HL-60/S4 treated with retinoic acid at 250 ng/mL for 4 days and 3 days (cell line): ENCODE data around the gene ARHGEF28.

ENCODE experiments used
- in situ Hi-C: fragments of 300-500 bp; cut with MboI; formaldehyde crosslinking; loops from 2 replicates; pipeline ENCODE4 v1.7.0; 2022; ENCODE audit warnings: low sequenced_read_pairs

The ARHGEF28 gene

DNA sequence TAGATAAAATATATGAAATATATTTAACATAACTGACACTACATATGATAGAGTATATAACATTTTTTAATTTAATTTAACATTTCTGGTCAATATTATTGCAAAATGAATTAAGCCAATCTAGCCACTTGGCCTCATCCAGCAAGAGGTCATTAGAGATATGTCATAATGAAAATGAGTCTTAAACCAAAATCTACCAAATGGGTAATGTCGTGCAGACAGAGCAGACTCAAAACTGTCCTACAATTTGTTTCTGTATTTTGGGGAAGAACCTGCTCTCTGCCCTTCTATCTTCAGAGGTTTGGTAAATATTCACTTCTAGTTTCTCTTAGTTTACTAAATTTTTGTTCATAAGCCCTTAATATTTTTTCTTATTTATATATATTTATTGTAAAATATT lies 61.4 kb downstream of the ARHGEF28 start:
- in situ Hi-C loops: no loop called here

DNA sequence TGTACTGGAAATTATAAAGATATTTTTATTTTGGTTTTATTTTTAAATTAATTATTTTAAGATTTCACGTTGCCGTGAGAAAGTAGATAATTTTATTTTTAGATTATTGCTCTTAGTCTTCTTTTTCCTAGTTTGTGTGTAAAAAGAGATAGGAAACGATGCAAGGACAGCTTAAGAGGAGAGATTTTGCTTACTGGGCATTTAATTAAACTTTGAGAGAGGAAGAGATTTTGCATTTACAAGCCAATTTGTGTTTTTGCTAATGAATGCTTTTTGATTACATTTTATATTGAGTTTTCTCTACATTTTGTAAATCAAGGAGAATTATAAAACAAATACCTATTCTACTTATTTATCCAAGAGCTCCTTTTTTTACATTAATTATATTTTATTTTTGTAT lies 64.0 kb downstream of the ARHGEF28 start:
- in situ Hi-C loops: no loop called here

DNA sequence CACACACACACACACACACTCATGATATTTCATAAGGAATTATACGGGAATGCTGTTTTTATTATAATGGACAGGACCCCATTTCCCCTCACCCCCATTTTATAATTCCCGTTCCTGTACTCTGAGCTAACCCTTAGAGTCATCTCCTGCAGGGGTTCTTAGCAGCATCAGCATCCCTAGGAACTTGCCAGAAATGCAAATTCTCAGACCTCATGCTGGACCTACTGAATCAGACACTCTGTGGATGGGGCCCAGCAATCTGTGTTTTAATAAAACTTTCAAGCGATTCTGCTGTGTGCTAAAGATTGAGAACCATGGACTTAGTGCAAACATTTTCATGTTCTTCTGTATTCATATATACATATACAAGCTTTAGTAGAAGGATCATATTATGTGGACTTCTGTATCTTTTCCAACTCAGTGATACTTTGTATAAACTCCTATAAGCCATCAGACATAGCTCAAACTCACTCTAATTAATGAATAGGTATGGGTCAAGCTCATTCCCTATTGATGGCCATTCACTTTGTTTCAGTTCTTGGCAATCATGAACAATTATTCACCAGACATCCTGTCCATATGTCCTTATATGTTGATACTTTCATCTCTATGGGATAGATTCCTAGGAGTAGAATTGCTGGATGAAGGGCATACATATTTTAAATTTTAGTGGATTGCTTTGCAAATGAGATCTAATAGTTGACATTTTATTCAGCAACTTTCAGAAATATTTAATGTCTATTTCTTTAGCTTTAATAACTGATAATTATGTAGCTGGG lies 65.5 kb downstream of the ARHGEF28 start:
- in situ Hi-C loops: no loop called here

DNA sequence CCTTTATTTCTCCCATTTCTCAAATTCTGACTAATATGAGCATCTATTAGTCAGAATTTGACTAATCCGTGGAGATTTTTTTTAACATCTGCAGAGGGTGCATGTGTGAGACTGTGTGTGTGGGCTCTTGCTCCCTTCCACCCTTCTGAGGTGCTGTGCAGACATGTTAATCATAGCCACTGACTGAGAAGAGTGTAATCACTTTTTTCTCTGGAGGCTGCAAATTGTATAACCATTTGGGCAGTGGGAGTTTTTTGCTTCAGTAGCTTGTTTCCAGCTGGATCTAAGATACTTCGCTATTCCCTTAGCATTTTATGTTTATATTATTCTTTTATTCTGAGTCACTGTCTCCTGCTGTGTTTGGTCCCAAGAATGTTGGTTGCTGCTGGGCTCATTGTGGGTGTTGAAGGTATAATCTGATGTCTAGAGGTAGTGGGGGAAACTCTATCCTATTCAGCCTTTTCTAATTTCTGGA lies 66.2 kb downstream of the ARHGEF28 start:
- in situ Hi-C loops: no loop called here

DNA sequence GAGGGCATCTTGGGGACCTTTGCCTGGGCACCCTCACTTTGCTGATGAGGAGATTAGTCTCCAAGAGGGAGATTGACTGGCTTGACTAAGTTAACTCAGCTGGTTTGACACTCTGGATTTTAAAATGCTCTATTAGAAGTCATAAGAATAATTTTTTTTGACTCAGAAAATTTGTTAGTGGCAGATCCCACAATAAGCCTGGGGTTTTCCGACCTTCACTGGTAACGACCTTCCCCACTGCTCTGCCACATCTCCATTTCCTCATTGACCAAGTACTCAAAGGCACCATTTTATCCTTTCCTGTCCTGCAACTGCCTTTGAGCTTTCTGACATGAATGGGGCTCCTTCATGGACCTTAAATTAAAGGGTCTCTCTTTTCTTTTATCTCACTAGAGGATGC lies 67.0 kb downstream of the ARHGEF28 start:
- in situ Hi-C loops: no loop called here

DNA sequence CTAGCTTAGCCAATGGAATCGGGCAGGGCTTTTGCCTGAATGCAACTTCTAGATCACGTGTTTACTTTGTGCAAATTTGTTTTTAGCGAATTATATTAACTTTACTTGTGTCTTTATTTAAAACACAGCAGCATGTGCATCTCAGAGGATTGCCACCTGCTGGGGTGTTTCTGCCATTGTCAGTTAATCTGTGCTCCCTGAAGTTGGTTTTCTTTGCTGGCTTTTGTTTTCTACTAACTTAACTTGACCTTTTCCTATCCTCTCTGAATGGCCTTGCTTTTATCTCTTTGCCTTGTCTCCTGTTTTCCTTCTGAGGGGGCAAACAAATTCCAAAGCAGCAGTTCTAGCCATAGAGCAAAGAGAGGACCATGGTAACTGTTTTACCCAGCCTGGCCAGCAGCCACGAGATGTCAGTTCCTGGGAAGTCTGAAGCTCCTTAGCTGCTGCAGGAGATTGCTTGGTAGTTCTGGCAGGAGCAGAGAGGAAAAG lies 67.6 kb downstream of the ARHGEF28 start:
- in situ Hi-C loops: no loop called here

DNA sequence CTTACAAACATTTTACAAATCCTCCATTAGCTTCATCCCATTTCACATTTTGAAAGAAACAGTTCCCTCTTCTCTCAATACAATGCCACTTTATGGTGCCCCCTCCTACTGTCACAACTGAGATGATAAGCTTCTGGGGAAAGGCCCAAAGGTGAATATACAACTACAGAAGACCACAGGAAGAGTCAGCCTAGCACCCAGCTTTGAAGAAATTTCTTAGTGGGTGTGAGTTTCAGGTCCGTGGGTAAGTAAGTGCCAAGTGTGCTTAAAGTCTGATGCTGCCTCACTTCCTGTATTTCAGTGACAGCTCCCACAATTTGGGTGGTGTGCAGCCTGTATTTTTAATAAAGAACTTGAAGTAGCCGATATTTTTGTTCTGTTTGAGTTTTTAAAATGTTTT lies 68.1 kb downstream of the ARHGEF28 start:
- in situ Hi-C loops: no loop called here

DNA sequence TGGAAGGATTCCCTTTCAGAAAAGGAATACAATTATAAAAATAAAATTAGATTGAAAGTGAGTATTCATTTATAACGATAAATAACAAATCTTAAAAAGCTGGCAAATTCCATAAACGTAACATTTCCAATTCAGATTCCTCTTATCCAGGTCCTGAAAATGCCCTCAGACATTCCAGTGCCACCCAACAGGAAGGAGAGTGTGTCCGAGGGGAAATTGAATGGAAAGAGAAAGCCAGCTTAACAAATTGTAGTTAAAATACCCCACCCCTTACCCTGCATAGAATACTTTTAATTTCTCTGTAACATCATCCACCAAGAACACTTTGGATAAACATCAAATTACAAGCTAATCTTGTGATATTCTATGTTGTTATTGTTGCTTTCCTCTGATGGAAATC lies 72.0 kb downstream of the ARHGEF28 start:
- in situ Hi-C loops: no loop called here

DNA sequence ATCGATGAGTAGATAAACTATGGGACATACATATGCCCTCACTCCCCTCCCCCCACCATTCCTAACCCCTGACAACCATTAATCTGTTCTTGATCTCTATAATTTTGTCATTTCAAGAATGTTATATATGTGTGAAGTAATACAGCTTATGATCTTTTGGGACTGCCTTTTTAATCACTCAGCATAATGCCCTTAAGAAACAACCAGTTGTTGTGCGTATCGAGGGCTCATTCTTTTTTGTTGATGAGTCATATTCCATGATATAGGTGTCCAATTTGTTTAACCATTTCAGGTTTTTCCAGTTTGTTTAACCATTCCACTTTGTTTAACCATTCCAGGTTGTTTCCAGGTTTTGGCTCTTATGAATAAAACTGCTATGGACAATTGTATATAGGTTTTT lies 75.6 kb downstream of the ARHGEF28 start:
- in situ Hi-C loops: no loop called here

DNA sequence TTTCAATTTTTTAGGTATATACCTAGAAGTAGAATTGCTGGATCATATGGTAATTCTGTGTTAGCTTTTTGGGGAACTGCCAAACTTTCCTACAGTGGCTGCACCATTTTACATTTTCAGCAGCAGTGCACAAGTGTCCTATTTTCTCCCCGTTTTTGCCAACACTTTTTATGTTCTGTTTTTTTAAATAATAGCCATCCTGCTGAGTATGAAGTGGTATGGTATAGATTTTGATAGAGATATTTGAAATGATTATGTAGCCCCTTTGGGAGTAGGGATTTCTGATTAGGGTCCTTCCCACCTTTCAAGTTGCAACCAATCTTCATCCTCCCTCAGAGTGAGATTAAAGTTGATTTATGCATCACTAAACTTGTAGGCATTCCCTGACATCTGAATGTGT lies 76.5 kb downstream of the ARHGEF28 start:
- in situ Hi-C loops: no loop called here

DNA sequence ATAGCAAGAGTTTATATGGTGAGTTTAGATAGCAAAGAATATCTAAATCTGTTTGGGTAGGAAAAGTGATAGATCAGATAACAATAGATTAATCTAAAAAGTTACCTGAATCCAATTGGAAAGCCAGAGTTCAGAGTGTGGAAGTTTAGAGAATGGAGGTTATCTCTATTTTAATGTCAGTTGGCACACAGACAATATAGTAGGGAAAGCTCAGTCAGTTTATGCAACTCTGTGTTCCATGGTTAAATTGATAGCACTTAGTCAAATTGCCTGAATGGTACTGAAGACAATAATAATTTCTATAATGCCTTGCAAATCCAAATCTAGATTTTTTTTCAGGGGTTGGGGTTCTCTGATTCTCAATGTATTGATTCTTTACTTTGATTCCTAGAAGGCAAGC lies 77.0 kb downstream of the ARHGEF28 start:
- in situ Hi-C loops: no loop called here

DNA sequence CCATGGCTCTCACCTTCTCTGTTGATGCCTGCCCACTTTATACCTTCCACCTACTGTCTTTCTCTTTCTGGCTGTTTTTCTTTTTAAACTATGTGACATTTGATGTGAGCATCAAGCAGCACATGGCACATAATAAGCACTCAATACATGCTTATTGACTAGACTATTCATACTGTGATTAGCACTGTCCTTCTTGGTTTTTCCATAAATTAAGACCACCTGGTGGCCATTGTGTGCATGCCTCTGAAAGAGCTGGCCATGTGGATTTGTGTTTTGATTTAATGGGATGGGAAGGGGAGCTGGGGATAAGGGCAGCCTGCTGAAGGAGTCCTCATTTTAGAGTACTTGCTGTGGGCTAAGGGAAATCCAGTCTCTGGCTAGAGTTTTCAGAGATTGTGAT lies 79.4 kb downstream of the ARHGEF28 start:
- in situ Hi-C loops: no loop called here

DNA sequence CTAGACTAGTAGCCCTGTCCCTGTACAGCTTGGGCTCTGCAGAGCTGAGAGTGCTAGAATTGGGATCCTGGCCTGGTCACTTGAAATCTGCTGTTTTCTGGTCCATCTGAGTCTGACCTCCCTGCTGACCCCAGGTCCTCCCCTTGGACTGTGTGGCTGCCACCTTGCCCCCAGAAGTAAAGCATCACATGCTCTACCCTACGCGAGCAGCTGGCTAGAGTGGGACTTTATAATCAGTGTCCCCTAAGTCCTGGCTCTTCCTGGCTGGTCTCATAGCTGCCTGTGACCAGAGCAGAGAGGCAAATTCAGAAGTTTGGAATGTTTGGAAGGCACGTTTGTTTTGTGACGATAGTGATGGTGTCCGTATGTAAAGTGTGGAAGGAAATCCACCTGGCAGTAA lies 81.0 kb downstream of the ARHGEF28 start:
- in situ Hi-C loops: no loop called here

DNA sequence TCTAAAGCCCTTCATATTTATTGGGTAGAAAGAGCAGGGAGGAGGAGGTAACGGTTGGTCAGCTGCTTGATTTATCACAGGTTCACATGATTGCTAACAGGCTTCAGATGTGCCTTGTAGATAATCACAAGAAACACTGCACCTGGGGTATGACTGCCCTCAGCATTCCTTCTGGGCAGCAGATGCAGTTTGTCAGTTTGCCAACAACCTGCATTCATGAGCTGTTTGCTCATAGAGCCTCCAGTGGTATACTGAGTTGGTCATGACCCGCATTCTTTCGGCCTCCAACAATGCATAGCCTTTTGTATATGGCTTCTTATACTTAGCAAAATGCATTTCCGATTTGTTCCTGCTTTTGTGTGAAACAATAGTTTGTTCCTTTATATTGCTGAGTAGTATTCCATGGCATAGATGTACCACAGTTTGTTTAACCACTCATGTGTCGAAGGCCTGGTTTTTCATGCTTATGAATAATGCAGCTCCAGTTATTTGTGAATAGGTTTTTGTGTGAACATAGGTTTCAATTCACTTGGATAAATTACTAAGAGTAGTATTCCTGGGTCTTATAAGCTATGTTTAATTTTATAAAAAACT lies 83.6 kb downstream of the ARHGEF28 start:
- in situ Hi-C loops: no loop called here

DNA sequence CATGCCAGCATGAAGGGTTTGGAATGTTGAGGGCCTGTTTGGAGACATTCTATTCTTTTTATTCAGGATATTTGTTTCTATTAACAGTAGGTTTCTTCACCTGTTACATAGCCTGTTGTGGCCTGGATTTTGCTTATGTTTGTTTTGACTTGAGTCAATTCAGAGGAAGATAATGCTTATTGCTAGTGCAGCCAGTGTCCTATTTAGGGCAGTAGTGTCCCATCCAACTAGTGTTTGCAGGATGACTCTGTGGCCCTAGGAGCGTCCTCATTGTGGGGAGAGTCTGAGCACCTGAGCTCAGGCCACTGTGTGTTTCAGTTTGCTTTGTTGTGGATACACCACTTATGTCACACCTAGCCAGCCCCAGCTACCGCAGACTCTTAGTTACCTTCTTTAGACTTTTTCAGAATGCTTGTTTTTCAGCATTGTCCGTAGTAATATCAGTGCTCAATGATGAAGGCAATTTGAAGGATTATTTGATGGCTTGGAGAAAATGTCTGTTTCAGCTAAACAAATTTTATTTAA lies 90.3 kb downstream of the ARHGEF28 start:
- in situ Hi-C loops: no loop called here

DNA sequence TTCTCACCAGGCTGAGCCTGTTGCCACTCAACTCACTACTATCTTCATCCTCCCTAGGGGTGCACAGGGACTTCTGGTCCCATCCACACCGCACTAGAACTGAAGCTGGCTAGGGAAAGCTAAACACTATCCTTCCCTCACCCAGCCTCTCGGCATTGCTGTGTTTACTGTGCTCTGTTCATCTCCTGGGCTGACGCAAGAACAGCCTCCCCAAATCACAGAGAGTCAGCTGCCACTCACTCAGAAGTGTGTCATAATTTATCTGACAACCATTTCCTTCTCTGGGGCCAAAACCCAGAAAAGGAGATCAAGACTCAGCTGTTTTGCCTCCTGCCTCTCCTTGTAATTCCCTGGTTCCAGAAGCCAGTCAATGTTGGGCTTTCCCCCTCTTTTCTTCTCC lies 92.8 kb downstream of the ARHGEF28 start:
- in situ Hi-C loops: no loop called here

DNA sequence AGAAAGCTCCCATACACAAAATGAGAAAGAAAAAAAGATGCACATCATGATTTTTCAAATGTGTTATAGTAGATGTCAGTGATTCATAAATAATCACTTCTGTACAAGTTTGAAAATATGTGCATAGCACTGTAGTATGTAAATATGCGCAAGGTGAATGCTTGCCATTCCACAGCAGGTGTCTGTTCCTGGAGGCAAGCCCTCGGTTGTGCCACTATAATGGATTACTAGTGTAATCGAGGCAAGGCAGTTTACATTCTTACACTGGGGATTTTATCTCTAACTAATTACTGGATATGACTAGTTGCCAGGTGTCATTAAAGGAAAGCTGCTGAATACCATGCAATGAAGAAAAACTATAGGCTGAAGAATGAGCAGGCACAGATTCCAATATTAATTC lies 93.6 kb downstream of the ARHGEF28 start:
- in situ Hi-C loops: no loop called here

DNA sequence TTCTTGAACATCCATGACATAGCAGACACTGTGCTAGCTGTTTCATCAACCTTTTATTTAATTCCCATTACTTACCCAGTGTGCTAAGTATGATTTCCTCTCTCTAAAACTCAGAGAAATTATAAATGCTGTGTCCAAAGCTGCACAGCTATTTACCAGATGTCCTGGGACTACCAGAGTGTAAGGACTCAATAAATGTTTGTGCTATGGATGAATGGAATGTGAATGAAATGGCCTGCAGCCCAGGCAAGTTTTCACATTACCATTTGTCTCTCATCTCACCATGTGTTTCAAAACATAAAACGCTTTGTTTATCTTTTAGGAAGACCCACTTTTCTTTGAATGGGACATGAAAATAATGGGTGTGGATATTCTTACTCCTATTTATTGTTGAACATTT lies 96.2 kb downstream of the ARHGEF28 start:
- in situ Hi-C loops: no loop called here

DNA sequence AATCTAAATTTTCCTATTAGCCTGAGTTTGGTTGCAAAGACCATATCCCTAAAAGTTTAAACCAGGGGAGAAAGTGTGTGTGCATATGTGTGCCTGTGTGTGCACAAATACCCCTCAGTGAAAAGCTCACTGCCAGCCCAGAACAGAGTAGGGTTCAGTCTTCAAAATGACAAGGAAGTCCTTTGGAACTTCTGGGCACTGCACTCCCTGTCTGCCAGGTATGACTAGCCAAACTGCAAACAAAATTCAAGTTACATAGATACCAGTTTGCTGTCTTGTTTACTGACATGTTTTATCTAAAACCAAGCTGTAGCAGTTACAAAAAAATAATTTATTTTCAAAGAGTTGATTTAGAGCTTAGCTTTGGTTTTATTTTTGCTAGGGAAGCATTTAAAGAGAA lies 100.1 kb downstream of the ARHGEF28 start:
- in situ Hi-C loops: no loop called here

DNA sequence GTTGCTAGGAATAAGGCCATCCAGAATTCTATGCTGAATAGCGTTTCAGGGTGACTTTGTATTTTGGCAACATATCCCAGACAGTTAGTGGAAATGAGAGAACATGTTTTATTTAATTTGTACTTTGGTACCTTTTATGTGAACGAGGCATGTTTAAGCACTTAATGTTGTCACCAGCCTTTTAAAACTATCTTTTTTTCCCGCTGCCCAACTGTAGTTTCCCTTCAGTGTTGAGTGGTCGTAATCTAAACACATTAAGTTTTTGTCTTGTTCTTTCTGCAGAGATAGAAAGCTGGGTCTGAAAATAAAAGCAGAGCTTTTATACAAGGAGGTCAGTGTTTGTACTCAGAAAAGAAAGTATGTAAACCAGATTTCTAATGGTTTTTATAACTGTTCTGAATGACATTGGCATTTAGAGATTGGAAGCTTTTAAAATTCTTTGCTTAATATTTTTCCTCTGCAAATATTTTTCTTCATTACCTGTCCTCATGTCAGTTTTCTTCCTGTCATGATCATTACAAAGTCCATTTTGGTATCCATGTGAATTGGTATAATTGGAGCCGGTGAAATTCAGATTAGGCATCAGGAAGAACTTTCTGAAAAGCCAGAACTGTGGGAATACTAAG lies 100.7 kb downstream of the ARHGEF28 start:
- in situ Hi-C loops: no loop called here

DNA sequence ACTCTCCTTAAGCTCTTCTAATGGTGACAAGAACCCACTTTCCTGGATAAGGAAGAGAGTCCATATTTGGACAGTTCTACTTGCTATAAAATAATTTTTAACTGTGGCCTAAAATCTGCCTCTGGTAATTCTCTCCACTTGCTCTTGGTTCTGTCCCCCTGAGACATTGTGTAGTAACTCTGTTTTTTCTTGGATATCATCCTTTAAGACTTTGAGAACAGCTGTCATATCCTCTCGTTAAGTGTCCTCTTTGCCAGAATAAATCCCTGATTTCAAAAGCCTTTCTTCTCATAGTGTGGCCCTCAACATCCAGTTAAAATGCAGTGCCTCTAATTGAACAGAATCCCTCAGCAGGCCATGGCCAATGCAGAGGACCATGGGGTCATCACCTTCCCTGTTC lies 101.5 kb downstream of the ARHGEF28 start:
- in situ Hi-C loops: no loop called here
